Measurements from ENCODE around the gene GRIK2. TPM values are rescaled to one million over a fixed set of nuclear protein-coding genes. Genes with fewer than 3 reads are reported as not detected.

The GRIK2 gene
- total RNA-seq, 4 donors from 2014 or later: 1.4 to 51.9 (median 9.6) TPM

DNA sequence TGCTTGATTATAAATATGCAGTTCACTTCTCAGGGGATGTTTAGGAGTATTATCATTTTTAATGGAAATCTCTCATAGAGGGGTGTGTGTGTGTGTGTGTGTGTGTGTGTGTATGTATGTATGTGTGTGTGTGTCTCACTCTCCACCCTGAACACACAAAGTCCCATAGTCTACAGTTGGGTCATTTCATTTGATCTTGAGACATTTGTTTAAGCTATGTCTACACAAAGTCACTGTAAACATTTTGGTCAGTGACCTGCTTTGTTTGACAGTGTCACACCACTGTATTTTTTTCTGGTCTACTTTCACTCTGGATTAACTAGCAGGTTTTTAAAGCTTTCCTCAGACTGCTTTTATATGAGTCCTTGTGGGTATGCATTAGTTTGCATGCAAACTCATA, 215.2 kb downstream of the GRIK2 start:
- no peak overlapping the region for H3K4me3 ChIP-seq (replicated peaks in 1 of 3)
- no peaks in the 10 kb centered on the region for H3K36me3 ChIP-seq
- no peaks in the 10 kb centered on the region for H3K4me1 ChIP-seq
- DNase-seq: no peak
- intact Hi-C loops (cut with DNase I): no loop called here
- no peak overlapping the region for H3K27ac ChIP-seq
- no peaks in the 10 kb centered on the region for H3K9me3 ChIP-seq
- no peaks in the 10 kb centered on the region for H3K27me3 ChIP-seq
- TF ChIP-seq, protein P1, sequence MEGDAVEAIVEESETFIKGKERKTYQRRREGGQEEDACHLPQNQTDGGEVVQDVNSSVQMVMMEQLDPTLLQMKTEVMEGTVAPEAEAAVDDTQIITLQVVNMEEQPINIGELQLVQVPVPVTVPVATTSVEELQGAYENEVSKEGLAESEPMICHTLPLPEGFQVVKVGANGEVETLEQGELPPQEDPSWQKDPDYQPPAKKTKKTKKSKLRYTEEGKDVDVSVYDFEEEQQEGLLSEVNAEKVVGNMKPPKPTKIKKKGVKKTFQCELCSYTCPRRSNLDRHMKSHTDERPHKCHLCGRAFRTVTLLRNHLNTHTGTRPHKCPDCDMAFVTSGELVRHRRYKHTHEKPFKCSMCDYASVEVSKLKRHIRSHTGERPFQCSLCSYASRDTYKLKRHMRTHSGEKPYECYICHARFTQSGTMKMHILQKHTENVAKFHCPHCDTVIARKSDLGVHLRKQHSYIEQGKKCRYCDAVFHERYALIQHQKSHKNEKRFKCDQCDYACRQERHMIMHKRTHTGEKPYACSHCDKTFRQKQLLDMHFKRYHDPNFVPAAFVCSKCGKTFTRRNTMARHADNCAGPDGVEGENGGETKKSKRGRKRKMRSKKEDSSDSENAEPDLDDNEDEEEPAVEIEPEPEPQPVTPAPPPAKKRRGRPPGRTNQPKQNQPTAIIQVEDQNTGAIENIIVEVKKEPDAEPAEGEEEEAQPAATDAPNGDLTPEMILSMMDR (IDR thresholded peaks at IDR 0.05): no peak
- TF ChIP-seq POLR2A (IDR thresholded peaks at IDR 0.05): no peak

DNA sequence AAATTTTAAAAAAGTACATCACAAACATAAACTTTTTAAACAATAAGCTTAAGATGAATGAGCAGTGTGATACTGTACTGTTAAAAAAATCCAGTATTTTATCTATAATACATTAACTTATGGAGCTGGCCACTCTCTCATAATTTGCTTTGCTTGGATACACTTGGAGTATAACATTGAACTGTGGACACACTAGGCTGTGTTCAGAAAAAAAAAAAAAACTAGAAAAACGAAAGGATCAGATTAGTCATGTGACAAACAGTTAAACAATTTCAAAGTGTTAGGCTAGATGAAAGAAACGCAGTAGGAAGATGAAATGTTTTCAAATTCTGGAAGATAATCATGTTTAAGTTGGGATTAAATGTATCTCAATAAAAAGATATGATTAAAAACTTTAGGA, 220.0 kb downstream of the GRIK2 start:
- no peaks in the 10 kb centered on the region for H3K9me3 ChIP-seq
- H3K27me3 ChIP-seq: no peaks in the 10 kb centered on the region
- no peak overlapping the region for H3K4me3 ChIP-seq (replicated peaks in 1 of 3)
- TF ChIP-seq, protein P1 (IDR thresholded peaks at IDR 0.05): no peak
- TF ChIP-seq POLR2A (IDR thresholded peaks at IDR 0.05): no peak
- no peak overlapping the region for H3K27ac ChIP-seq
- H3K4me1 ChIP-seq: peaks cover 0 to 13% of the 10 kb centered on the region in 2 donors
- no peaks in the 10 kb centered on the region for H3K36me3 ChIP-seq
- WGBS, 2 donors: 54 to 59% methylated on average over 2 of the region's 2 CpGs
- DNase-seq: no peak
- intact Hi-C loops (cut with DNase I): no loop called here

DNA sequence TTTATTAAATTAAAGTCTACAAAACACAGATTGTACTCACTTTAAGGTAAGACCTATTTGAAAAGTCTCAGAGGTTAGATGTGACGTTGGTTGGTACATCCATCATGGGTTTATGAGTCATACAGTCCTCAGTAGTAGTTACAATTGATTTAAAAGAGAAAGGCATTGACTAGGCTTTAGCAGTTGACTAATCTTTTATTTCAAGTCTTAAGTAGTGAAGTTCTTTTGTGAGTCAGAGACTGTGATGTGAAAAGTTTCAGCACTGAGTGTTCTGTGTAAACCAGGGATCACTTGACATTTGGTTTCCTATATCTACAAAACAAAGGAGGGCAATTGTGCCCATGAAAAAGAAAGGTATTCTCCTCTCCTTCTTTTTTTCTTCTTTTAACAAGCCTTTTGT, 221.3 kb downstream of the GRIK2 start:
- H3K4me3 ChIP-seq (replicated peaks in 1 of 3): no peak overlapping the region
- H3K27ac ChIP-seq: peak overlapping the region in 1 of 3 donors; percentile 56
- DNase-seq: no peak
- no peaks in the 10 kb centered on the region for H3K36me3 ChIP-seq
- peaks cover 0 to 15% of the 10 kb centered on the region in 2 donors for H3K4me1 ChIP-seq
- no peaks in the 10 kb centered on the region for H3K9me3 ChIP-seq
- intact Hi-C loops (cut with DNase I): no loop called here
- no peak for TF ChIP-seq POLR2A (IDR thresholded peaks at IDR 0.05)
- TF ChIP-seq, protein P1 (IDR thresholded peaks at IDR 0.05): no peak
- H3K27me3 ChIP-seq: no peaks in the 10 kb centered on the region
- 23 to 31% methylated on average over 1 of the region's 1 CpG for WGBS, 2 donors

DNA sequence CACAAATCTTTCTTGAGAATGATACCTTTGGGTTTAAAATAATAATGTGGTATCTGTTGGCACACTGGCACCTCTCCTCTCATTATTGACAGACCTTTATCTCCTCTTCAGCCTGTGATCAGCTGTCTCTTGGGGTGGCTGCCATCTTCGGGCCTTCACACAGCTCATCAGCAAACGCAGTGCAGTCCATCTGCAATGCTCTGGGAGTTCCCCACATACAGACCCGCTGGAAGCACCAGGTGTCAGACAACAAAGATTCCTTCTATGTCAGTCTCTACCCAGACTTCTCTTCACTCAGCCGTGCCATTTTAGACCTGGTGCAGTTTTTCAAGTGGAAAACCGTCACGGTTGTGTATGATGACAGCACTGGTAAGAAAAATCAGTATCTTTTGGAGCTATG, 232.8 kb downstream of the GRIK2 start:
- Histone ChIP-seq H3K4me1 (no peaks in the 10 kb centered on the region), H3K4me3 (replicated peaks in 1 of 3) (no peak overlapping the region), H3K27me3 (no peaks in the 10 kb centered on the region), H3K27ac (no peak overlapping the region), H3K36me3 (no peaks in the 10 kb centered on the region), H3K9me3 (no peaks in the 10 kb centered on the region)
- intact Hi-C loops (cut with DNase I): no loop called here
- DNase-seq: no peak
- TF ChIP-seq, protein P1 (IDR thresholded peaks at IDR 0.05): no peak
- no peak for TF ChIP-seq POLR2A (IDR thresholded peaks at IDR 0.05)
- 70 to 72% methylated on average over 6 of the region's 6 CpGs for WGBS, 2 donors

DNA sequence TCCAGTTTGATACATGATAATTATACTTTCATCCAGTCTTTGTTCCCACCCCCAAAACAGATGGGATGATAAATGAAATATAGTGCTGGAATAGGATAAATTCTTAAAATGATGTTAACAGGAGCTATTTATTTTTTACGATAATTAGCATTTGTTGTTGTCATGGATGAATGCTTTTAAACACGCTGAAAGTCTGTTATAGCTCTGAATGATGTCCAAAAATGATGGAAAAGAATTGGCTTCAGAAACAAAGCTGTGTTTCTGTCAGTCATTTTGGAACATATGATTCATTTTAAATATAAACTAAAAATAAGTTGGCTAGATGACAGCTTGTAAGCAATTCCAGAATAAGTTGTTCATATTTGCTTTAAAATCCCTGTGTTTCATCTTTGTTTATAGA, 237.4 kb downstream of the GRIK2 start:
- Histone ChIP-seq H3K27me3 (no peaks in the 10 kb centered on the region), H3K4me3 (replicated peaks in 1 of 3) (no peak overlapping the region), H3K27ac (no peak overlapping the region), H3K36me3 (no peaks in the 10 kb centered on the region), H3K4me1 (no peaks in the 10 kb centered on the region), H3K9me3 (no peaks in the 10 kb centered on the region)
- 81 to 89% methylated on average over 2 of the region's 2 CpGs for WGBS, 2 donors
- intact Hi-C loops (cut with DNase I): no loop called here
- no peak for DNase-seq
- TF ChIP-seq POLR2A (IDR thresholded peaks at IDR 0.05): no peak
- TF ChIP-seq, protein P1 (IDR thresholded peaks at IDR 0.05): no peak

Data from thyroid gland (tissue), 4 donors.